ENCODE results near the gene CGB7. TPM values are rescaled to one million over a fixed set of nuclear protein-coding genes. Genes with fewer than 3 reads are reported as not detected.
A peak's percentile ranks its signal among the peaks of the same experiment; 100 is the strongest.

The CGB7 gene
- total and polyA plus RNA-seq, 9 of the 15 experiments (the other 6 are each of a cell fraction or from before 2014, with no cell fraction given): not detected

DNA sequence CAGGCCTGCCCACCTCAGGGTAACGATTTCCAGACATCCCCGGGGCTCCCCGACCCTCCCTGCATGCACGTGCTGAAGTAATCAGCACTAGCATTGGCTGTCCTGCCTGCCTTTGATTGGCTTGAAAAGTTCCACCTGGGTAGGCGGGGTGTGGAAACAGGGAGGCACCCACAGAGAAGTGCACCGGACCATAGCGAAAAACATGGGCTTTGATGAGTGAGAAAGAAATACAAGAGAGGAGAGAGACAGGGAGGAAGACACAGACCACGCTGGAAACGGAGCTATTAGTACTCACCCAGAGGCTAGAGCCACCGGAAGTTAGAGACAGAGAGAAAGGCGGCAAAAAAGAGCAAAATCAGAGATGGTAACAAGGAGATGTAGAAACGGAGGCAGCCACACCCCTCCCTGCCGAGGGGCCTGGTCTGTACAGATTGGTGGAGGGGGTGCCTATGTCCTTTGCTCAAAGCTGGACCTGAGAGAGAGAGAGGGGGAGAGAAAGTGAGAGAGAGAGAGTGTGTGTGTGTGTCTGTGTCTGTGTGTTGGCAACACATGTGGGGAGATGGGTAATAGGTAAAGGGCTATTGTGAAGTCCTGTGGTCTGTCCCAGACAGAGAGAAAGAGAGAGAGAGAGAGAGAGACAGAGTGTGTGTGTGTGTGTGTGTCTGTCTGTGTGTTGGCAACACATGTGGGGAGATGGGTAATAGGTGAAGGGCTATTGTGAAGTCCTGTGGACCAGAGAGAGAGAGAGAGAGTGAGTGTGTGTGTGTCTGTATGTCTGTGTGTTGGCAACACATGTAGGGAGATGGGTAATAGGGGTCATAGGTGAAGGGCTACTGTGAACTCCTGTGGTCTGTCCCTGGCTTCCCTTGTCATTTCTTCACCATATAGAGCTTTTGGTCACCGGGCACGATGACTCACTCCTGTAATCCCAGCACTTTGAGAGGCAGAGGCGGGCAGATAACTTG lies 36.3 kb downstream of the CGB7 start (continued):
- no peak for TF ChIP-seq RBM39 (optimal IDR thresholded peaks at IDR 0.05; ENCODE audit: low read depth, low read length)
- no peak for TF ChIP-seq SP1 (CRISPR knock-in tag; IDR thresholded peaks at IDR 0.05)
- TF ChIP-seq ASH1L (IDR thresholded peaks at IDR 0.05; ENCODE audit: borderline replicate concordance, low read depth, partially characterized antibody): no peak
- TF ChIP-seq, protein P1, sequence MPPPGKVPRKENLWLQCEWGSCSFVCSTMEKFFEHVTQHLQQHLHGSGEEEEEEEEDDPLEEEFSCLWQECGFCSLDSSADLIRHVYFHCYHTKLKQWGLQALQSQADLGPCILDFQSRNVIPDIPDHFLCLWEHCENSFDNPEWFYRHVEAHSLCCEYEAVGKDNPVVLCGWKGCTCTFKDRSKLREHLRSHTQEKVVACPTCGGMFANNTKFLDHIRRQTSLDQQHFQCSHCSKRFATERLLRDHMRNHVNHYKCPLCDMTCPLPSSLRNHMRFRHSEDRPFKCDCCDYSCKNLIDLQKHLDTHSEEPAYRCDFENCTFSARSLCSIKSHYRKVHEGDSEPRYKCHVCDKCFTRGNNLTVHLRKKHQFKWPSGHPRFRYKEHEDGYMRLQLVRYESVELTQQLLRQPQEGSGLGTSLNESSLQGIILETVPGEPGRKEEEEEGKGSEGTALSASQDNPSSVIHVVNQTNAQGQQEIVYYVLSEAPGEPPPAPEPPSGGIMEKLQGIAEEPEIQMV (tag; conservative IDR thresholded peaks at IDR 0.05; ENCODE audit: low read depth): no peak
- TF ChIP-seq, protein P2, sequence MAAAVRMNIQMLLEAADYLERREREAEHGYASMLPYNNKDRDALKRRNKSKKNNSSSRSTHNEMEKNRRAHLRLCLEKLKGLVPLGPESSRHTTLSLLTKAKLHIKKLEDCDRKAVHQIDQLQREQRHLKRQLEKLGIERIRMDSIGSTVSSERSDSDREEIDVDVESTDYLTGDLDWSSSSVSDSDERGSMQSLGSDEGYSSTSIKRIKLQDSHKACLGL (CRISPR knock-in tag; IDR thresholded peaks at IDR 0.05; ENCODE audit: borderline replicate concordance, poor library complexity, severe bottlenecking): no peak
- no peak for TF ChIP-seq NR1H2 (CRISPR knock-in tag; IDR thresholded peaks at IDR 0.05)
- peak; percentile 53 for TF ChIP-seq BHLHE40 (IDR thresholded peaks at IDR 0.05; ENCODE audit: low read length)
- TF ChIP-seq CREB1 (IDR thresholded peaks at IDR 0.05): no peak
- no peak for TF ChIP-seq CREB1 (CRISPR knock-in tag; IDR thresholded peaks at IDR 0.05)
- peak; percentile 34 for TF ChIP-seq NCOA4 (IDR thresholded peaks at IDR 0.05; ENCODE audit: partially characterized antibody)
- TF ChIP-seq ZNF184 (CRISPR knock-in tag; IDR thresholded peaks at IDR 0.05): no peak
- TF ChIP-seq MITF (IDR thresholded peaks at IDR 0.05): no peak
- peak; percentile 15; the same call in 1 of the 2 replicates for TF ChIP-seq NKRF (IDR thresholded peaks at IDR 0.05; ENCODE audit: borderline replicate concordance)
- TF ChIP-seq, protein P3, sequence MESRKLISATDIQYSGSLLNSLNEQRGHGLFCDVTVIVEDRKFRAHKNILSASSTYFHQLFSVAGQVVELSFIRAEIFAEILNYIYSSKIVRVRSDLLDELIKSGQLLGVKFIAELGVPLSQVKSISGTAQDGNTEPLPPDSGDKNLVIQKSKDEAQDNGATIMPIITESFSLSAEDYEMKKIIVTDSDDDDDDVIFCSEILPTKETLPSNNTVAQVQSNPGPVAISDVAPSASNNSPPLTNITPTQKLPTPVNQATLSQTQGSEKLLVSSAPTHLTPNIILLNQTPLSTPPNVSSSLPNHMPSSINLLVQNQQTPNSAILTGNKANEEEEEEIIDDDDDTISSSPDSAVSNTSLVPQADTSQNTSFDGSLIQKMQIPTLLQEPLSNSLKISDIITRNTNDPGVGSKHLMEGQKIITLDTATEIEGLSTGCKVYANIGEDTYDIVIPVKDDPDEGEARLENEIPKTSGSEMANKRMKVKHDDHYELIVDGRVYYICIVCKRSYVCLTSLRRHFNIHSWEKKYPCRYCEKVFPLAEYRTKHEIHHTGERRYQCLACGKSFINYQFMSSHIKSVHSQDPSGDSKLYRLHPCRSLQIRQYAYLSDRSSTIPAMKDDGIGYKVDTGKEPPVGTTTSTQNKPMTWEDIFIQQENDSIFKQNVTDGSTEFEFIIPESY (CRISPR knock-in tag; IDR thresholded peaks at IDR 0.05): no peak
- no peak for TF ChIP-seq ZNF431 (CRISPR knock-in tag; IDR thresholded peaks at IDR 0.05)
- TF ChIP-seq ILK (tag; IDR thresholded peaks at IDR 0.05; ENCODE audit: borderline replicate concordance, low read depth): no peak
- TF ChIP-seq U2AF1 (optimal IDR thresholded peaks at IDR 0.05; ENCODE audit: low read depth, low read length): no peak
- no peak for TF ChIP-seq FOXK1 (CRISPR knock-in tag; IDR thresholded peaks at IDR 0.05; ENCODE audit: borderline replicate concordance)
- no peak for TF ChIP-seq ZNF197 (CRISPR knock-in tag; IDR thresholded peaks at IDR 0.05; ENCODE audit: low read depth)
- TF ChIP-seq PHB2 (IDR thresholded peaks at IDR 0.05; ENCODE audit: low read depth): no peak
